OCI-LY7 (cell line): ENCODE results near the gene CYRIA. TPM values are rescaled to one million over a fixed set of nuclear protein-coding genes. Genes with fewer than 3 reads are reported as not detected.

Source experiments
- BruUV-seq: library from RNA; stranded (reverse); fragments of 400-500 nt; replicated peaks from 2 replicates; lab custom pipeline; 2021; lab: Mats Ljungman, UMichigan
- CTCF ChIA-PET: fragments of 300-600 bp; sonication (Branson Sonifier 250); formaldehyde crosslinking; loops from one replicate; lab custom pipeline; 2022; ENCODE audit warnings: antibody characterized with exemption; ENCODE audit not compliant: unreplicated experiment; lab: Charles Lee
- POLR2A ChIA-PET: fragments of 300-600 bp; sonication (Branson Sonifier 250); formaldehyde crosslinking; loops from one replicate; lab custom pipeline; 2022; ENCODE audit warnings: antibody characterized with exemption; lab: Charles Lee
- DNase-seq: peaks from one replicate; pipeline ENCODE4 v3.0.0-alpha.2; 2015; ENCODE audit warnings: low spot score
- H2AFZ ChIP-seq: fragments of 200-600 bp; sonication (generic), shearing (Covaris generic); 2 replicates; pipeline ENCODE4 v1.6.1; 2014; ENCODE audit warnings: mild to moderate bottlenecking, antibody characterized with exemption, low read length, moderate library complexity
- H3K27ac ChIP-seq: fragments of 200-600 bp; sonication (generic); 2 replicates; pipeline ENCODE4 v1.5.1; 2014; ENCODE audit warnings: mixed run types, low read depth, mild to moderate bottlenecking, moderate library complexity, low read length, inconsistent platforms; ENCODE audit not compliant: poor library complexity, severe bottlenecking
- H3K36me3 ChIP-seq: fragments of 200-600 bp; sonication (generic); 2 replicates; pipeline ENCODE4 v1.6.1; 2014; ENCODE audit warnings: mild to moderate bottlenecking, antibody characterized with exemption, low read length, moderate library complexity, mixed read lengths; ENCODE audit not compliant: insufficient read depth
- H3K4me1 ChIP-seq: fragments of 200-600 bp; sonication (generic); 2 replicates; pipeline ENCODE4 v1.5.1; 2014; ENCODE audit warnings: mild to moderate bottlenecking, low read length; ENCODE audit not compliant: insufficient read depth, poor library complexity, severe bottlenecking
- H3K4me2 ChIP-seq: fragments of 200-600 bp; sonication (generic); 2 replicates; pipeline ENCODE4 v1.6.1; 2014; ENCODE audit warnings: mild to moderate bottlenecking, low read length
- H3K4me3 ChIP-seq: fragments of 200-600 bp; sonication (generic); 2 replicates; pipeline ENCODE4 v1.5.1; 2014; ENCODE audit warnings: mild to moderate bottlenecking, low read depth, low read length; ENCODE audit not compliant: poor library complexity, severe bottlenecking
- H3K79me2 ChIP-seq: fragments of 200-600 bp; sonication (generic); 2 replicates; pipeline ENCODE4 v1.6.1; 2016; ENCODE audit warnings: low read depth, mild to moderate bottlenecking, low read length, moderate library complexity, mixed read lengths; ENCODE audit not compliant: insufficient read depth
- H3K9me2 ChIP-seq: fragments of 200-600 bp; sonication (generic); 2 replicates; pipeline ENCODE4 v1.6.1; 2016; ENCODE audit warnings: mild to moderate bottlenecking, low read length, mixed read lengths; ENCODE audit not compliant: insufficient read depth
- H3K9me3 ChIP-seq: fragments of 200-600 bp; sonication (generic); 2 replicates; pipeline ENCODE4 v1.6.1; 2014; ENCODE audit warnings: mild to moderate bottlenecking, mixed run types, low read length, mixed read lengths
- H4K20me1 ChIP-seq: fragments of 200-600 bp; sonication (generic); 2 replicates; pipeline ENCODE4 v1.6.1; 2014; ENCODE audit warnings: mild to moderate bottlenecking, antibody characterized with exemption, low read length, moderate library complexity, mixed read lengths; ENCODE audit not compliant: insufficient read depth
- CTCF ChIP-seq: fragments of 200-600 bp; sonication (generic); conservative IDR thresholded peaks from 2 replicates; pipeline ENCODE4 v1.5.1; 2014; ENCODE audit warnings: mild to moderate bottlenecking, antibody characterized with exemption, low read length, moderate library complexity, mixed read lengths
- EZH2phosphoT487 ChIP-seq: fragments of 200-600 bp; sonication (generic); IDR thresholded peaks from 2 replicates; pipeline ENCODE4 v1.6.1; 2018; ENCODE audit warnings: low read depth, borderline replicate concordance, mild to moderate bottlenecking, mixed run types, antibody characterized with exemption, low read length, moderate library complexity, mixed read lengths
- intact Hi-C: fragments of 100-400 bp; cut with micrococcal nuclease; formaldehyde crosslinking; loops from one replicate; pipeline ENCODE4 v1.10.0; 2022; ENCODE audit not compliant: unreplicated experiment
- total RNA-seq, 2 experiments: library from RNA; depleted of rRNA in 1 of 2; stranded (reverse); fragments of >200 nt in 1 of 2; shearing (Covaris generic) in 1 of 2; gene quantifications; 2 replicates each; pipeline ENCODE4 v1.2.3, GENCODE V29; 2014 to 2022

CYRIA gene
- total RNA-seq, 2 experiments from 2014 or later: 5.0 to 11.7 TPM

- Histone ChIP-seq H3K4me2 (peak overlapping the region; percentile 83; the same call in 1 of the 2 replicates), H3K9me2 (no peaks in the 10 kb centered on the region), H3K9me3 (no peaks in the 10 kb centered on the region), H3K79me2 (peaks cover 12% of the 10 kb centered on the region; the same call in 1 of the 2 replicates), H2AFZ (no peak overlapping the region), H3K36me3 (no peaks in the 10 kb centered on the region), H4K20me1 (no peaks in the 10 kb centered on the region), H3K4me1 (peaks cover 91% of the 10 kb centered on the region), H3K27ac (no peak overlapping the region), H3K4me3 (no peak overlapping the region)
- ChIA-PET POLR2A (interaction anchor here (1.3 to 17.9 kb wide), 3 partner anchors 7 to 34 kb away, joined by 5 to 414 read pairs (median 69); no protein-coding TSS in a partner anchor), CTCF (interaction anchor here (1.0 to 14.7 kb wide), 2 partner anchors 12 to 36 kb away, joined by 3 to 149 read pairs; no protein-coding TSS in a partner anchor)
- intact Hi-C loops: no loop called here
- no peak for TF ChIP-seq EZH2phosphoT487
- no peak for TF ChIP-seq CTCF
- DNase-seq: no peak
- no TSS peak for BruUV-seq
Measured at GRCh38 chr2:16661936-16662839, 3.4 kb downstream of the CYRIA start.

- CTCF ChIA-PET: interaction anchor here (1.0 to 14.7 kb wide), 2 partner anchors 11 to 35 kb away, joined by 3 to 149 read pairs; no protein-coding TSS in a partner anchor
- intact Hi-C loops: no loop called here
- no peaks in the 10 kb centered on the region for H4K20me1 ChIP-seq
- no peaks in the 10 kb centered on the region for H3K36me3 ChIP-seq
- H2AFZ ChIP-seq: no peak overlapping the region
- DNase-seq: no peak
- peaks cover 13% of the 10 kb centered on the region; the same call in 1 of the 2 replicates for H3K79me2 ChIP-seq
- no peak overlapping the region for H3K4me2 ChIP-seq
- H3K9me3 ChIP-seq: no peaks in the 10 kb centered on the region
- H3K4me1 ChIP-seq: peaks cover 91% of the 10 kb centered on the region
- no peaks in the 10 kb centered on the region for H3K9me2 ChIP-seq
- POLR2A ChIA-PET: interaction anchor here (1.3 to 17.9 kb wide), 2 partner anchors 18 to 34 kb away, joined by 5 to 414 read pairs; no protein-coding TSS in a partner anchor
- TF ChIP-seq EZH2phosphoT487 (no peak), CTCF (no peak)
- BruUV-seq: no TSS peak
- H3K4me3 ChIP-seq: no peak overlapping the region
- no peak overlapping the region for H3K27ac ChIP-seq
Measured at GRCh38 chr2:16661526-16661925, 4.1 kb downstream of the CYRIA start.
